Measurements from ENCODE around the gene FXR2.

Gene FXR2

GRCh38 chr17:7570351-7570750 lies 44.3 kb downstream of the FXR2 start:
- no peak for DNase-seq (ENCODE audit: low read depth)

GRCh38 chr17:7569571-7569970 lies 45.1 kb downstream of the FXR2 start:
- no peak for DNase-seq (ENCODE audit: low read depth)

GRCh38 chr17:7563115-7563869 lies 51.4 kb downstream of the FXR2 start:
- DNase-seq (ENCODE audit: low read depth) = no peak

GRCh38 chr17:7562208-7562605 lies 52.5 kb downstream of the FXR2 start:
- DNase-seq (ENCODE audit: low read depth) = no peak

- DNase-seq (ENCODE audit: low read depth) = peak; percentile 75
Observed at GRCh38 chr17:7561589-7562207, 53.0 kb downstream of the FXR2 start, which contains the start of gene SENP3. SENP3 (plus strand) TSS chr17:7561919; CDS start chr17:7563077, 1,158 bp downstream.

- no peak for DNase-seq (ENCODE audit: low read depth)
Observed at GRCh38 chr17:7561028-7561575, 53.6 kb downstream of the FXR2 start.

GRCh38 chr17:7560172-7561027 lies 54.3 kb downstream of the FXR2 start:
- no peak for DNase-seq (ENCODE audit: low read depth)

GRCh38 chr17:7559320-7560171 lies 55.2 kb downstream of the FXR2 start:
- no peak for DNase-seq (ENCODE audit: low read depth)

- no peak for DNase-seq (ENCODE audit: low read depth)
Observed at GRCh38 chr17:7558544-7559319, 56.0 kb downstream of the FXR2 start, which contains the start of gene TNFSF13. TNFSF13 (plus strand) TSS chr17:7558750; CDS start chr17:7559040, 290 bp downstream.

- no peak for DNase-seq (ENCODE audit: low read depth)
Observed at GRCh38 chr17:7557775-7558543, 56.7 kb downstream of the FXR2 start.

- no peak for DNase-seq (ENCODE audit: low read depth)
Observed at GRCh38 chr17:7557147-7557764, 57.4 kb downstream of the FXR2 start.

GRCh38 chr17:7556627-7557026 lies 58.1 kb downstream of the FXR2 start:
- DNase-seq (ENCODE audit: low read depth) = no peak

GRCh38 chr17:7555320-7555948 lies 59.3 kb downstream of the FXR2 start:
- no peak for DNase-seq (ENCODE audit: low read depth)

GRCh38 chr17:7553356-7553755 lies 61.3 kb downstream of the FXR2 start:
- no peak for DNase-seq (ENCODE audit: low read depth)

- no peak for DNase-seq (ENCODE audit: low read depth)
Observed at GRCh38 chr17:7552621-7553051, 62.1 kb downstream of the FXR2 start.

- no peak for DNase-seq (ENCODE audit: low read depth)
Observed at GRCh38 chr17:7551396-7551795, 63.3 kb downstream of the FXR2 start.

GRCh38 chr17:7550344-7550743 lies 64.4 kb downstream of the FXR2 start:
- no peak for DNase-seq (ENCODE audit: low read depth)

GRCh38 chr17:7549401-7550055 lies 65.2 kb downstream of the FXR2 start:
- no peak for DNase-seq (ENCODE audit: low read depth)

All from GM04504 (cell line).